ENCODE results near the gene AGPAT4.
A peak's percentile ranks its signal among the peaks of the same experiment; 100 is the strongest.

The AGPAT4 gene

GRCh38 chr6:161284653-161285052 lies 10.8 kb upstream of the AGPAT4 start:
- DNase-seq (ENCODE audit: low spot score), result no peak

GRCh38 chr6:161281092-161281491 lies 7.2 kb upstream of the AGPAT4 start:
- no peak for DNase-seq (ENCODE audit: low spot score)

- DNase-seq (ENCODE audit: low spot score), result no peak
These were observed 6.0 kb upstream of the AGPAT4 start for GRCh38 chr6:161279677-161280415.

GRCh38 chr6:161276605-161277155 lies 2.8 kb upstream of the AGPAT4 start:
- no peak for DNase-seq (ENCODE audit: low spot score)

GRCh38 chr6:161274898-161275297 lies 1.0 kb upstream of the AGPAT4 start:
- no peak for DNase-seq (ENCODE audit: low spot score)

GRCh38 chr6:161274488-161274858 lies 612 bp upstream of the AGPAT4 start:
- no peak for DNase-seq (ENCODE audit: low spot score)

GRCh38 chr6:161273274-161273751 lies 548 bp downstream of the AGPAT4 start:
- DNase-seq (ENCODE audit: low spot score), result peak; percentile 42

GRCh38 chr6:161272635-161273273 lies 1.1 kb downstream of the AGPAT4 start:
- DNase-seq (ENCODE audit: low spot score), result peak; percentile 38

- DNase-seq (ENCODE audit: low spot score), result peak; percentile 62
These were observed 2.4 kb downstream of the AGPAT4 start for GRCh38 chr6:161271343-161272030.

GRCh38 chr6:161270116-161270515 lies 3.7 kb downstream of the AGPAT4 start:
- DNase-seq (ENCODE audit: low spot score), result no peak

GRCh38 chr6:161269310-161269709 lies 4.6 kb downstream of the AGPAT4 start:
- DNase-seq (ENCODE audit: low spot score), result no peak

GRCh38 chr6:161268531-161269210 lies 5.2 kb downstream of the AGPAT4 start:
- no peak for DNase-seq (ENCODE audit: low spot score)

GRCh38 chr6:161266513-161267230 lies 7.2 kb downstream of the AGPAT4 start:
- DNase-seq (ENCODE audit: low spot score), result no peak

- no peak for DNase-seq (ENCODE audit: low spot score)
These were observed 7.9 kb downstream of the AGPAT4 start for GRCh38 chr6:161265975-161266374.

GRCh38 chr6:161265554-161265953 lies 8.3 kb downstream of the AGPAT4 start:
- no peak for DNase-seq (ENCODE audit: low spot score)

- no peak for DNase-seq (ENCODE audit: low spot score)
These were observed 9.7 kb downstream of the AGPAT4 start for GRCh38 chr6:161264181-161264580.

GRCh38 chr6:161261816-161262215 lies 12.0 kb downstream of the AGPAT4 start:
- DNase-seq (ENCODE audit: low spot score), result no peak

- DNase-seq (ENCODE audit: low spot score), result no peak
These were observed 12.5 kb downstream of the AGPAT4 start for GRCh38 chr6:161261325-161261724.

GRCh38 chr6:161259302-161259701 lies 14.6 kb downstream of the AGPAT4 start:
- DNase-seq (ENCODE audit: low spot score), result no peak

- no peak for DNase-seq (ENCODE audit: low spot score)
These were observed 15.9 kb downstream of the AGPAT4 start for GRCh38 chr6:161257793-161258457.

GRCh38 chr6:161256407-161256806 lies 17.5 kb downstream of the AGPAT4 start:
- DNase-seq (ENCODE audit: low spot score), result no peak

All from globus pallidus (tissue), 1 donor.